ENCODE results near the gene KRT27.

- no peak for TF ChIP-seq POLR2AphosphoS5 (IDR thresholded peaks at IDR 0.05)
- TF ChIP-seq EP300 (IDR thresholded peaks at IDR 0.05) = no peak
- no peak for TF ChIP-seq CTCF (IDR thresholded peaks at IDR 0.05)
- no peak for TF ChIP-seq POLR2A (IDR thresholded peaks at IDR 0.05)
Observed at GRCh38 chr17:40809721-40810421, 27.5 kb upstream of the KRT27 start.

Measured in stomach (tissue), 4 donors.